Fibroblast of the aortic adventitia (primary cell): ENCODE measurements around the gene ADAD2. TPM values are rescaled to one million over a fixed set of nuclear protein-coding genes. Genes with fewer than 3 reads are reported as not detected.

Experiments
- DNase-seq: peaks from one replicate; pipeline ENCODE4 v3.0.0-alpha.2; 2010; ENCODE audit warnings: low read depth
- H3K4me3 ChIP-seq: 2 replicates; pipeline ENCODE4 v1.5.1; 2011; ENCODE audit warnings: low read depth, mild to moderate bottlenecking, control low read depth, low read length, moderate library complexity
- CTCF ChIP-seq: IDR thresholded peaks from 2 replicates; pipeline ENCODE4 v1.5.1; 2011; ENCODE audit warnings: mild to moderate bottlenecking, low read length, control low read depth, inconsistent platforms; ENCODE audit not compliant: insufficient read depth
- total RNA-seq: library from RNA; depleted of rRNA; stranded (reverse); fragments of >200 nt; gene quantifications from 2 replicates; pipeline ENCODE4 v1.2.3, GENCODE V29; 2012; ENCODE audit warnings: low replicate concordance

Gene ADAD2
- total RNA-seq, 1 donor, result not detected

- TF ChIP-seq CTCF, result no peak
- DNase-seq, result no peak
Observed at GRCh38 chr16:84176192-84177053, 14.5 kb upstream of the ADAD2 start.

GRCh38 chr16:84177741-84178073, 13.2 kb upstream of the ADAD2 start:
- TF ChIP-seq CTCF, result no peak
- H3K4me3 ChIP-seq, result no peak overlapping the region
- peak; percentile 55 for DNase-seq

More at GRCh38 chr16:84176192-84177053, 14.5 kb upstream of the ADAD2 start:
- H3K4me3 ChIP-seq, result no peak overlapping the region

- TF ChIP-seq CTCF, result no peak
- no peak overlapping the region for H3K4me3 ChIP-seq
- no peak for DNase-seq
Observed at GRCh38 chr16:84178146-84178765, 12.7 kb upstream of the ADAD2 start.

- H3K4me3 ChIP-seq, result no peak overlapping the region
- TF ChIP-seq CTCF, result no peak
- DNase-seq, result no peak
Observed at GRCh38 chr16:84178892-84179611, 11.9 kb upstream of the ADAD2 start.

GRCh38 chr16:84179612-84180320, 11.2 kb upstream of the ADAD2 start:
- no peak overlapping the region for H3K4me3 ChIP-seq
- no peak for TF ChIP-seq CTCF
- no peak for DNase-seq

- H3K4me3 ChIP-seq, result no peak overlapping the region
- DNase-seq, result no peak
- TF ChIP-seq CTCF, result no peak
Observed at GRCh38 chr16:84180519-84181140, 10.3 kb upstream of the ADAD2 start.
